ENCODE measurements around the gene MOB3C. TPM values are rescaled to one million over a fixed set of nuclear protein-coding genes. Genes with fewer than 3 reads are reported as not detected.

The MOB3C gene
- total RNA-seq, 2 donors from 2014 or later: 1.7 to 2.3 TPM

GRCh38 chr1:46596846-46597245 is 19.8 kb downstream of the MOB3C start:
- Histone ChIP-seq H3K4me3 (ENCODE audit: low read length) (no peak overlapping the region), H3K9me3 (ENCODE audit: control insufficient read depth, low read length) (no peaks in the 10 kb centered on the region), H3K36me3 (ENCODE audit: control insufficient read depth, insufficient read depth, low read length) (peaks cover 10% of the 10 kb centered on the region), H3K27ac (ENCODE audit: low read depth, low read length) (no peak overlapping the region), H3K9ac (ENCODE audit: extremely low read depth, low read length, poor library complexity, severe bottlenecking) (no peak overlapping the region), H3K27me3 (ENCODE audit: control insufficient read depth, insufficient read depth, low read length, poor library complexity, severe bottlenecking) (no peaks in the 10 kb centered on the region), H3K4me1 (ENCODE audit: control insufficient read depth, insufficient read depth, low read length) (no peaks in the 10 kb centered on the region)
- Mint-ChIP-seq H3K9me3 (no peaks in the 10 kb centered on the region), H3K27ac (no peak overlapping the region), H3K36me3 (ENCODE audit: low read depth) (peaks cover 18% of the 10 kb centered on the region), H3K27me3 (ENCODE audit: insufficient read depth) (no peaks in the 10 kb centered on the region), H3K4me1 (no peaks in the 10 kb centered on the region), H3K4me3 (no peak overlapping the region)
- WGBS, 2 experiments (ENCODE audit: insufficient coverage in 1 of 2, insufficient read length in 1 of 2): 92 to 96% methylated on average over 2 to 3 of the region's 3 CpGs
- DNase-seq: no peak
- TF ChIP-seq CTCF (conservative IDR thresholded peaks at IDR 0.05): no peak

- no peaks in the 10 kb centered on the region for H3K9me3 ChIP-seq (ENCODE audit: control insufficient read depth, low read length)
- DNase-seq: no peak
- no peak overlapping the region for H3K9ac ChIP-seq (ENCODE audit: extremely low read depth, low read length, poor library complexity, severe bottlenecking)
- no peaks in the 10 kb centered on the region for H3K9me3 Mint-ChIP-seq
- no peak overlapping the region for H3K4me3 Mint-ChIP-seq
- no peaks in the 10 kb centered on the region for H3K4me1 ChIP-seq (ENCODE audit: control insufficient read depth, insufficient read depth, low read length)
- H3K4me3 ChIP-seq (ENCODE audit: low read length): no peak overlapping the region
- no peak for TF ChIP-seq CTCF (conservative IDR thresholded peaks at IDR 0.05)
- H3K27me3 Mint-ChIP-seq (ENCODE audit: insufficient read depth): no peaks in the 10 kb centered on the region
- peaks cover 17% of the 10 kb centered on the region for H3K36me3 ChIP-seq (ENCODE audit: control insufficient read depth, insufficient read depth, low read length)
- WGBS, 2 experiments (ENCODE audit: insufficient coverage in 1 of 2, insufficient read length in 1 of 2): 93% methylated on average over 1 of the region's 1 CpG; no CpG with 5 or more reads in 1 of the 2 experiments
- no peaks in the 10 kb centered on the region for H3K27me3 ChIP-seq (ENCODE audit: control insufficient read depth, insufficient read depth, low read length, poor library complexity, severe bottlenecking)
- H3K4me1 Mint-ChIP-seq: no peaks in the 10 kb centered on the region
- H3K27ac ChIP-seq (ENCODE audit: low read depth, low read length): no peak overlapping the region
- H3K27ac Mint-ChIP-seq: no peak overlapping the region
- H3K36me3 Mint-ChIP-seq (ENCODE audit: low read depth): peaks cover 22% of the 10 kb centered on the region
These were observed 20.6 kb downstream of the MOB3C start for GRCh38 chr1:46596036-46596435.

GRCh38 chr1:46595127-46595526 is 21.5 kb downstream of the MOB3C start:
- H3K36me3 Mint-ChIP-seq (ENCODE audit: low read depth): peaks cover 22% of the 10 kb centered on the region
- no peak overlapping the region for H3K4me3 Mint-ChIP-seq
- H3K27ac Mint-ChIP-seq: no peak overlapping the region
- no peak for DNase-seq
- no peaks in the 10 kb centered on the region for H3K4me1 ChIP-seq (ENCODE audit: control insufficient read depth, insufficient read depth, low read length)
- peaks cover 23% of the 10 kb centered on the region for H3K36me3 ChIP-seq (ENCODE audit: control insufficient read depth, insufficient read depth, low read length)
- H3K4me1 Mint-ChIP-seq: no peaks in the 10 kb centered on the region
- TF ChIP-seq CTCF (conservative IDR thresholded peaks at IDR 0.05): no peak
- H3K4me3 ChIP-seq (ENCODE audit: low read length): no peak overlapping the region
- H3K9ac ChIP-seq (ENCODE audit: extremely low read depth, low read length, poor library complexity, severe bottlenecking): no peak overlapping the region
- 92 to 94% methylated on average over 2 to 3 of the region's 3 CpGs for WGBS, 2 experiments (ENCODE audit: insufficient coverage in 1 of 2, insufficient read length in 1 of 2)
- no peaks in the 10 kb centered on the region for H3K9me3 ChIP-seq (ENCODE audit: control insufficient read depth, low read length)
- H3K27me3 ChIP-seq (ENCODE audit: control insufficient read depth, insufficient read depth, low read length, poor library complexity, severe bottlenecking): no peaks in the 10 kb centered on the region
- no peak overlapping the region for H3K27ac ChIP-seq (ENCODE audit: low read depth, low read length)
- no peaks in the 10 kb centered on the region for H3K9me3 Mint-ChIP-seq
- H3K27me3 Mint-ChIP-seq (ENCODE audit: insufficient read depth): no peaks in the 10 kb centered on the region

All from endodermal cell (in vitro differentiated cells).